Prostate gland (tissue), 2 donors: ENCODE measurements around the gene ZNF837.

Experiments used
- POLR2AphosphoS5 ChIP-seq: sonication (generic); formaldehyde crosslinking; IDR thresholded peaks from one replicate; pipeline ENCODE4 v1.6.1; 2017; ENCODE audit warnings: antibody characterized with exemption
- TF ChIP-seq, protein P1 (sequence below), 4 experiments: fragments of 200-600 bp in 2 of 4; fragments of 450-650 bp in 2 of 4; sonication (generic) in 2 of 4; IDR thresholded peaks; 1 replicate in 3 of 4; 2 replicates in 1 of 4; pipeline ENCODE4 v1.5.1; 2016 to 2019; ENCODE audit warnings: antibody characterized with exemption in 4 of 4, mild to moderate bottlenecking in 2 of 4, moderate library complexity in 2 of 4

DNA sequence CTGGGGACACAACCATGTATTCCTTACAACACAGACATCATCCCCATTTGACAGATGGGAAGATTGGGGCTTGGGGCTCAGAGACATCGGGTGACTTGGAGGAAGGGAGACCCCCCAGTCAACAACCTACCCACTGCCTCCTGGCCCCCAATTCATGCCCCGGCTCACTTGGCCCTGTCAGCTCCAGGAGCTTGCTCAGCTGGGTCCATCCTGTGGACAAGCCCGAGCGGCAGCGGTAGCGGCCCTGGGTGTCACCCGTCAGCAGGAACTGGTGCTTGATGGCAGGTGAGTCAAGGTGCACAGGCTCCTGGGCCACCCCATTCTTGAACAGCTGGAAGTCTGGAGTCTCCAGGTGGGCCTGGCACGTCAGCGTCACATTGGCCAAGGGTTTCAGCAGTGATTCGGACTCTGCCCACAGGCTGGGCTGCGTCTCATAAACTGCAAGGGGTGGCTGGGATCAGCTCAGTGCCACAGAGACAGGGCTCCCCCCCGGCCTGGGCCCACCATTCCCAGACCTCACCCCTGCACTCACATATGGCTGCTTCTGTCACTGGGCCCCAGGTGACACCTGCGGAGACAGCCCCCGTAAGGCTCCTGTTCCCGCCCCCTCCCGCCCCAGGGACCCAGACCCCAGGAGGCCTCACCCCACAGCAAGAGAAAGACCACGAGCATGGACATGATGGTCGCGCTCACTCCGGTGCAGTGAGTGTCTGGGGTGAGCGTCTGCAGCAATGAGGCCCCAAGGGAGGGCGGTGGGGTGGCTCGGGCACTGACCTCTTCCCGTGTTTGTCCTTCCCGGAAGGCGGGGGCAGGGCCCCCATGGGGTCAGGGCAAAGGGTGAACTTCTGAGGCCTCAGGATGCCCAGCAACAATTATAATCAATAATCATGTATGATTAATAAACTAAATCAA lies 27.8 kb downstream of the ZNF837 start, which contains the start of gene A1BG:
- no peak for TF ChIP-seq POLR2AphosphoS5
- TF ChIP-seq, protein P1, sequence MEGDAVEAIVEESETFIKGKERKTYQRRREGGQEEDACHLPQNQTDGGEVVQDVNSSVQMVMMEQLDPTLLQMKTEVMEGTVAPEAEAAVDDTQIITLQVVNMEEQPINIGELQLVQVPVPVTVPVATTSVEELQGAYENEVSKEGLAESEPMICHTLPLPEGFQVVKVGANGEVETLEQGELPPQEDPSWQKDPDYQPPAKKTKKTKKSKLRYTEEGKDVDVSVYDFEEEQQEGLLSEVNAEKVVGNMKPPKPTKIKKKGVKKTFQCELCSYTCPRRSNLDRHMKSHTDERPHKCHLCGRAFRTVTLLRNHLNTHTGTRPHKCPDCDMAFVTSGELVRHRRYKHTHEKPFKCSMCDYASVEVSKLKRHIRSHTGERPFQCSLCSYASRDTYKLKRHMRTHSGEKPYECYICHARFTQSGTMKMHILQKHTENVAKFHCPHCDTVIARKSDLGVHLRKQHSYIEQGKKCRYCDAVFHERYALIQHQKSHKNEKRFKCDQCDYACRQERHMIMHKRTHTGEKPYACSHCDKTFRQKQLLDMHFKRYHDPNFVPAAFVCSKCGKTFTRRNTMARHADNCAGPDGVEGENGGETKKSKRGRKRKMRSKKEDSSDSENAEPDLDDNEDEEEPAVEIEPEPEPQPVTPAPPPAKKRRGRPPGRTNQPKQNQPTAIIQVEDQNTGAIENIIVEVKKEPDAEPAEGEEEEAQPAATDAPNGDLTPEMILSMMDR (IDR thresholded peaks at IDR 0.05) = no peak
